ENCODE measurements around the gene LYL1. TPM values are rescaled to one million over a fixed set of nuclear protein-coding genes. Genes with fewer than 3 reads are reported as not detected.

The LYL1 gene
- total and polyA plus RNA-seq, 2 of the 13 experiments (the other 11 are each of a cell fraction or from before 2014, with no cell fraction given), result 0.75 to 0.92 TPM

- TF ChIP-seq ZNF839 (CRISPR knock-in tag; IDR thresholded peaks at IDR 0.05; ENCODE audit: borderline replicate concordance), result no peak
- TF ChIP-seq CEBPZ (IDR thresholded peaks at IDR 0.05; ENCODE audit: low read length), result no peak
- TF ChIP-seq NFAT5 (CRISPR knock-in tag; IDR thresholded peaks at IDR 0.05), result no peak
- peak; percentile 72; the same call in 1 of the 2 replicates for TF ChIP-seq MYC (CRISPR knock-in tag; IDR thresholded peaks at IDR 0.05; ENCODE audit: borderline replicate concordance)
- TF ChIP-seq SAFB2 (CRISPR knock-in tag; IDR thresholded peaks at IDR 0.05; ENCODE audit: borderline replicate concordance, low read depth), result no peak
- TF ChIP-seq ZNF326 (CRISPR knock-in tag; IDR thresholded peaks at IDR 0.05; ENCODE audit: borderline replicate concordance), result no peak
- TF ChIP-seq ZFP36 (IDR thresholded peaks at IDR 0.05; ENCODE audit: borderline replicate concordance, low read depth, low read length, partially characterized antibody), result no peak
- no peak for TF ChIP-seq ZBTB40 (IDR thresholded peaks at IDR 0.05)
- TF ChIP-seq ZBTB40 (CRISPR knock-in tag; IDR thresholded peaks at IDR 0.05), result no peak
- TF ChIP-seq ZNF672 (CRISPR knock-in tag; IDR thresholded peaks at IDR 0.05), result no peak
- TF ChIP-seq ZNF121 (CRISPR knock-in tag; IDR thresholded peaks at IDR 0.05), result no peak
These were observed 51.0 kb downstream of the LYL1 start (continued) for GRCh38 chr19:13051557-13052165.
